ENCODE measurements around the gene BET1L.
"Not testable (repeated sequence)": the region's sequence is repeated elsewhere in the genome, so short reads cannot be mapped to it uniquely, and the experiment has no call there.

BET1L gene

GRCh38 chr11:196786-197731, 10.1 kb downstream of the BET1L start:
- no peak for DNase-seq (ENCODE audit: low read depth, low spot score)

- not testable (repeated sequence) for DNase-seq (ENCODE audit: low read depth, low spot score)
Measured at GRCh38 chr11:193481-193880, 13.7 kb downstream of the BET1L start.

GRCh38 chr11:192674-193128, 14.5 kb downstream of the BET1L start, which contains the start of gene SCGB1C1:
SCGB1C1 (plus strand) TSS chr11:193078; CDS start chr11:193100, 22 bp downstream.
- not testable (repeated sequence) for DNase-seq (ENCODE audit: low read depth, low spot score)

GRCh38 chr11:191490-192478, 15.4 kb downstream of the BET1L start:
- DNase-seq (ENCODE audit: low read depth, low spot score): not testable (repeated sequence)

- DNase-seq (ENCODE audit: low read depth, low spot score): not testable (repeated sequence)
Measured at GRCh38 chr11:190546-190945, 16.7 kb downstream of the BET1L start.

- DNase-seq (ENCODE audit: low read depth, low spot score): not testable (repeated sequence)
Measured at GRCh38 chr11:189843-190311, 17.3 kb downstream of the BET1L start.

GRCh38 chr11:189200-189783, 17.9 kb downstream of the BET1L start:
- not testable (repeated sequence) for DNase-seq (ENCODE audit: low read depth, low spot score)

GRCh38 chr11:180242-180641, 27.0 kb downstream of the BET1L start:
- not testable (repeated sequence) for DNase-seq (ENCODE audit: low read depth, low spot score)
